Peyer's patch (tissue), 4 donors: Measurements from ENCODE around the gene C1orf87.

Experiments
- POLR2A ChIP-seq, 2 donors: fragments of 450-650 bp; IDR thresholded peaks; one replicate each; pipeline ENCODE4 v1.5.1; 2017; ENCODE audit warnings: antibody characterized with exemption in 2 of 2, mild to moderate bottlenecking in 2 of 2, moderate library complexity in 2 of 2
- TF ChIP-seq, protein P1 (sequence below), 6 experiments: fragments of 450-650 bp in 4 of 6; fragments of 200-600 bp in 2 of 6; sonication (generic) in 1 of 6; IDR thresholded peaks; one replicate each; pipeline ENCODE4 v1.5.1; 2017 to 2019; ENCODE audit warnings: antibody characterized with exemption in 6 of 6, mild to moderate bottlenecking in 3 of 6, moderate library complexity in 1 of 6

DNA sequence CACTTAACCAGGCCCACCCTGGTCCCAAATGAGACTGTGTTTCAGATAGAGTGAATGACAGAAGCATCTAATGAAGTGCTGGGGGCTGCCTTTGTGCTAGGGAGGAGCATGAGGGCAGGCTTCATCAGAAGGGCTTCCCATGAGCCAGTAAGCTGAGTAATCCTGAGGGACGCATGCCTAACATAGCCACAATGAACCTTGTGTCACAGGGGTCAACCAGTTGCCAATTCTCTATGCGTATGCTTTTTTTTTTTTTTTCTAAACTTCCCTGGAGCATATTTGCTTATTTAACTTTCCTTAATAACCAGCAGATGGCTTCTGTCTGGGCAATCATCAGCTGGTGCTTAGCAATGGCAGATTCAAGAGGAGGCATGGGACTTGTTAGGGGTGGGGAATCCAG is 121.5 kb downstream of the C1orf87 start:
- TF ChIP-seq, protein P1, sequence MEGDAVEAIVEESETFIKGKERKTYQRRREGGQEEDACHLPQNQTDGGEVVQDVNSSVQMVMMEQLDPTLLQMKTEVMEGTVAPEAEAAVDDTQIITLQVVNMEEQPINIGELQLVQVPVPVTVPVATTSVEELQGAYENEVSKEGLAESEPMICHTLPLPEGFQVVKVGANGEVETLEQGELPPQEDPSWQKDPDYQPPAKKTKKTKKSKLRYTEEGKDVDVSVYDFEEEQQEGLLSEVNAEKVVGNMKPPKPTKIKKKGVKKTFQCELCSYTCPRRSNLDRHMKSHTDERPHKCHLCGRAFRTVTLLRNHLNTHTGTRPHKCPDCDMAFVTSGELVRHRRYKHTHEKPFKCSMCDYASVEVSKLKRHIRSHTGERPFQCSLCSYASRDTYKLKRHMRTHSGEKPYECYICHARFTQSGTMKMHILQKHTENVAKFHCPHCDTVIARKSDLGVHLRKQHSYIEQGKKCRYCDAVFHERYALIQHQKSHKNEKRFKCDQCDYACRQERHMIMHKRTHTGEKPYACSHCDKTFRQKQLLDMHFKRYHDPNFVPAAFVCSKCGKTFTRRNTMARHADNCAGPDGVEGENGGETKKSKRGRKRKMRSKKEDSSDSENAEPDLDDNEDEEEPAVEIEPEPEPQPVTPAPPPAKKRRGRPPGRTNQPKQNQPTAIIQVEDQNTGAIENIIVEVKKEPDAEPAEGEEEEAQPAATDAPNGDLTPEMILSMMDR (IDR thresholded peaks at IDR 0.05), result no peak
- no peak for TF ChIP-seq POLR2A (IDR thresholded peaks at IDR 0.05)
